SU-DHL-6 (cell line): ENCODE data around the gene SOCS7.

Experiments used
- EZH2phosphoT487 ChIP-seq: fragments of 200-600 bp; sonication (generic), shearing (Covaris generic); conservative IDR thresholded peaks from 2 replicates; pipeline ENCODE4 v1.6.1; 2018; ENCODE audit warnings: mild to moderate bottlenecking, antibody characterized with exemption, low read length, moderate library complexity, mixed read lengths
- TF ChIP-seq, protein P1 (sequence below): fragments of 200-600 bp; sonication (generic); IDR thresholded peaks from one replicate; pipeline ENCODE4 v1.5.1; 2017; ENCODE audit warnings: antibody characterized with exemption, mild to moderate bottlenecking, low read length, moderate library complexity; ENCODE audit not compliant: insufficient read depth, poor library complexity, severe bottlenecking

GRCh38 chr17:38426441-38426840, 74.8 kb downstream of the SOCS7 start:
- TF ChIP-seq, protein P1, sequence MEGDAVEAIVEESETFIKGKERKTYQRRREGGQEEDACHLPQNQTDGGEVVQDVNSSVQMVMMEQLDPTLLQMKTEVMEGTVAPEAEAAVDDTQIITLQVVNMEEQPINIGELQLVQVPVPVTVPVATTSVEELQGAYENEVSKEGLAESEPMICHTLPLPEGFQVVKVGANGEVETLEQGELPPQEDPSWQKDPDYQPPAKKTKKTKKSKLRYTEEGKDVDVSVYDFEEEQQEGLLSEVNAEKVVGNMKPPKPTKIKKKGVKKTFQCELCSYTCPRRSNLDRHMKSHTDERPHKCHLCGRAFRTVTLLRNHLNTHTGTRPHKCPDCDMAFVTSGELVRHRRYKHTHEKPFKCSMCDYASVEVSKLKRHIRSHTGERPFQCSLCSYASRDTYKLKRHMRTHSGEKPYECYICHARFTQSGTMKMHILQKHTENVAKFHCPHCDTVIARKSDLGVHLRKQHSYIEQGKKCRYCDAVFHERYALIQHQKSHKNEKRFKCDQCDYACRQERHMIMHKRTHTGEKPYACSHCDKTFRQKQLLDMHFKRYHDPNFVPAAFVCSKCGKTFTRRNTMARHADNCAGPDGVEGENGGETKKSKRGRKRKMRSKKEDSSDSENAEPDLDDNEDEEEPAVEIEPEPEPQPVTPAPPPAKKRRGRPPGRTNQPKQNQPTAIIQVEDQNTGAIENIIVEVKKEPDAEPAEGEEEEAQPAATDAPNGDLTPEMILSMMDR, result no peak
- TF ChIP-seq EZH2phosphoT487, result no peak
